HG03139 (cell line): ENCODE results near the gene IDE.
"Not testable (repeated sequence)": the region's sequence is repeated elsewhere in the genome, so short reads cannot be mapped to it uniquely, and the experiment has no call there.

Experiments
- ATAC-seq: cut with Tn5 transposase; IDR thresholded peaks from one replicate; pipeline ENCODE4 v1.9.1; 2021; ENCODE audit not compliant: unreplicated experiment

The IDE gene

GRCh38 chr10:92573798-92574547, at the start of gene IDE:
Gene IDE, minus strand, starts transcription at chr10:92574093. Its CDS starts 74 bp downstream, at chr10:92574019.
- ATAC-seq: peak; percentile 61

- no peak for ATAC-seq
Measured at GRCh38 chr10:92619368-92619767, 45.5 kb upstream of the IDE start.

GRCh38 chr10:92615515-92615914, 41.6 kb upstream of the IDE start:
- no peak for ATAC-seq

- ATAC-seq: no peak
Measured at GRCh38 chr10:92604841-92605240, 30.9 kb upstream of the IDE start.

- no peak for ATAC-seq
Measured at GRCh38 chr10:92598321-92598720, 24.4 kb upstream of the IDE start.

- ATAC-seq: no peak
Measured at GRCh38 chr10:92595505-92595904, 21.6 kb upstream of the IDE start.

- ATAC-seq: no peak
Measured at GRCh38 chr10:92593619-92594588, 20.0 kb upstream of the IDE start.

- ATAC-seq: peak; percentile 76
Measured at GRCh38 chr10:92592761-92593618, 19.1 kb upstream of the IDE start, which contains the start of gene KIF11. Gene KIF11, plus strand, starts transcription at chr10:92593130. Its CDS starts 246 bp downstream, at chr10:92593376.

- peak; percentile 64 for ATAC-seq
Measured at GRCh38 chr10:92591550-92592022, 17.7 kb upstream of the IDE start.

- peak; percentile 5 for ATAC-seq
Measured at GRCh38 chr10:92590623-92591549, 17.0 kb upstream of the IDE start.

GRCh38 chr10:92582347-92582746, 8.5 kb upstream of the IDE start:
- ATAC-seq: not testable (repeated sequence)

- no peak for ATAC-seq
Measured at GRCh38 chr10:92575961-92576360, 2.1 kb upstream of the IDE start.

- ATAC-seq: peak; percentile 16
Measured at GRCh38 chr10:92574548-92575261, 812 bp upstream of the IDE start.

GRCh38 chr10:92573091-92573797, 649 bp downstream of the IDE start:
- no peak for ATAC-seq

- ATAC-seq: no peak
Measured at GRCh38 chr10:92572362-92573090, 1.4 kb downstream of the IDE start.

- no peak for ATAC-seq
Measured at GRCh38 chr10:92571649-92572048, 2.2 kb downstream of the IDE start.

- ATAC-seq: not testable (repeated sequence)
Measured at GRCh38 chr10:92569663-92570062, 4.2 kb downstream of the IDE start.

GRCh38 chr10:92569071-92569470, 4.8 kb downstream of the IDE start:
- ATAC-seq: no peak
